ENCODE results near the gene DMRTC2. TPM values are rescaled to one million over a fixed set of nuclear protein-coding genes. Genes with fewer than 3 reads are reported as not detected.

Gene DMRTC2
- total RNA-seq, 1 donor from 2014 or later, result not detected

DNA sequence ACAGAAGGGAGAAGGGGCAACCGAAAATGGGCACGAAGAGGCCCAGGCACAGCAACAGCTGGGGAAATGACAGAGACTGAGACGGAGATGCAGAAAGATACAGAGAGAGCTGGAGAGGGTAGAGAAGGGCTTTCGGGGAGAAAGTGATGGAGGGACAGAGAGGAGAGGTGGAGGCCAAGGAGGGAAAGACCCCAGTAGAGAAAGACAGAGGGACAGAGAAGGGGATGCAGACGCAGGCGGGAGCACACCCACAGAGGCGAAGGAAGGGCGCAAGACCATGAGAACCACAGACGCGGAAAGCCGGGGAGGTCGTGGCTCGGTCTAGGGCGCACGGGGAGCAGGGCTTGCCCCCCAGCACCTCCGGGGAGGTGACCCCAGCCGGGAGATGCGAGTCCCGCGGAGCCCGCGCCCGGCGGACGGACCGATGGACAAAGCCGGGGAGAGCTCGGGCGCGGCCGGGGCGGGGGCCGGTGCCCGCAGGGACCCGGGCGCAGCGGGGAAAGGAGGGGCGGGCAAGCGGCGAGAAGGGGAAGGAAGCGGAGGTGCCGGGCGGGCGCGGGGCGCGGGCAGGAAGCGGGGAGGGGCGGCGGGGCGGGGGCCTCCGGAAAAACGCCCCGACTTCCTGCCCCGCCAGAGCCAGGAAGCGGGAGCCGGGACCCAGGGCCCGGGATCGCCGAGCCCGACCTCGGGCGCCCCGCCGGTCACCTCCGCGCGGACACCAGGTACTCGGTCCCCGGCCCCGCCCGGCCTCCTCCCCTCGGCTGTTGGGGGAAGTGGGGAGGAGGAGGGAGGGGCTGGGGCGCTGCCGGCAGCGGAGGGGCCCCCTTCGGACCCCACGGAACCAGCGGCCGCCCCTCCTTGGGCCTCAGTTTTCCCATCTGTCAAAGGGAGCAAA is 38.0 kb downstream of the DMRTC2 start, which contains the start of gene ARHGEF1:
ARHGEF1 (plus strand) TSS at position 617 of the 895 bp plus-strand sequence. CDS start 4,899 bp downstream, outside the sequence.
- Mint-ChIP-seq H3K36me3 (ENCODE audit: unreplicated experiment) (no peaks in the 10 kb centered on the region), H3K4me3 (ENCODE audit: unreplicated experiment) (peak within 1 kb of the TSS; percentile 98), H3K27me3 (ENCODE audit: unreplicated experiment) (peaks cover 9% of the 10 kb centered on the region), H3K9me3 (ENCODE audit: unreplicated experiment) (peaks cover 5% of the 10 kb centered on the region), H3K27ac (ENCODE audit: unreplicated experiment) (peak within 1 kb of the TSS; percentile 91), H3K4me1 (ENCODE audit: low read depth, unreplicated experiment) (peaks cover 9% of the 10 kb centered on the region)
- TF ChIP-seq CTCF (IDR thresholded peaks at IDR 0.05; ENCODE audit: partially characterized antibody, unreplicated experiment), result no peak
- peak; percentile 44 for DNase-seq

DNA sequence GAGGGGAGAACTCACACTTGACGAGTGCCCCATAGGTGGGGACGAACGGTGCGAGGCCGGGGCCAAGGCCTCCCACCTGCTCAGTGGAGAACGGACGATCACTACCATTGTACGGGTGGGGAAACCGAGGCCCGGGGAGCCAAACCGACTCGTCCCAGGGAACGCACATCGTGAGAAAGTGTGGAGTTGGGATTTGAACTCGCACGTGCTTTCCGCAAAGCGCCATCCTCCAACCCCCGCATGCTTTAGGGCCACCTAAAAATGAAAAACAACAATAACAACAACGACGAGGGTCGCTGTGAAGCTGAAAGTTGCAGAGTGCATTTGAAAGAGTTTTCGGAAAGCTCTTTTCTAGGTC is 38.6 kb downstream of the DMRTC2 start:
- peaks cover 9% of the 10 kb centered on the region for H3K27me3 Mint-ChIP-seq (ENCODE audit: unreplicated experiment)
- TF ChIP-seq CTCF (IDR thresholded peaks at IDR 0.05; ENCODE audit: partially characterized antibody, unreplicated experiment), result no peak
- H3K4me3 Mint-ChIP-seq (ENCODE audit: unreplicated experiment), result peak overlapping the region; percentile 94
- peaks cover 7% of the 10 kb centered on the region for H3K9me3 Mint-ChIP-seq (ENCODE audit: unreplicated experiment)
- H3K27ac Mint-ChIP-seq (ENCODE audit: unreplicated experiment), result peak overlapping the region; percentile 75
- DNase-seq, result no peak
- peaks cover 11% of the 10 kb centered on the region for H3K4me1 Mint-ChIP-seq (ENCODE audit: low read depth, unreplicated experiment)
- no peaks in the 10 kb centered on the region for H3K36me3 Mint-ChIP-seq (ENCODE audit: unreplicated experiment)

DNA sequence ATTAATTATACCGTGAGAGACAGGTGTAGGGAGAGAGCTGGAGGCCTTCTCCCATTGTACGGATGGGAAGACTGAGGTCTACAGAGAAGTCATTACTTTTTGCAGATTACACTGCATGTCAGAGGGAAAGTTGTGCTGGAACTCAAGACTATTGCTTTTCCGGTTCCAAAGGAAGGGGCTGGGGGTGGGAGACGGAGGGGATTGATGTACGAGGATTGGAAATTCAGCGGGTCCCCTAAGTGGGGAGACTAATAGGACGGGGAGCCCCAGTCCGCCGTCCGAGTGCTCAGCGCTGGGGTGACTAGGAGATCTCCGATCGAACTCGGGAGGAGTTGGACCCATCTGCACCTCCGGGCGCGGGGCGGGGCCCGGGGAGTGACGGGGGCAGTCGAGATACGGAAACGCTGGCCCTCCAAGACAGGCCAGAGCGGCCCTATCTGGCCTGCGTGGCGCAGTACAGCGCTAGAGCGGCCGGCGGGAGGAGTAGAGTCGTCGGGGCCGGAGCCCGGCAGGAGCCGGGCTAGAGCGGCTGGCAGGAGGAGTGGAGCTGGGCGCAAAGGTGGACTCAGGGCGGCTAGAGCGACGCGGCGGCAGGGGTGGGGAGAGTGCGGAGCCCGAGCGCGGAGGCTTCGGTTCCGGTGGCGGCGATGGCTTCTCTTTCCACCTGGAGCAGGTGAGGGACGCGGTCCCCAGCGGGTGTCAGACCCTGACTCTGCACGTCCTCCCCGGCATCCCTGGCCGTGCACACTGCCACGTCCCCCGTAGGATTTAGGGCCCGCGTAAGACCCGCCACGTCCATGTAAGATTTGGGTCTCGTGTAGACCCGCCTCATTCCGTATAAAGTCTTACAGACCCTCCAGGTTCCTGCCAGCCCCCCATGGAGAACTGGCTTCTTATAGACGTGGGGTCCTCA is 39.2 kb downstream of the DMRTC2 start:
- H3K27me3 Mint-ChIP-seq (ENCODE audit: unreplicated experiment), result peaks cover 9% of the 10 kb centered on the region
- H3K4me1 Mint-ChIP-seq (ENCODE audit: low read depth, unreplicated experiment), result peaks cover 11% of the 10 kb centered on the region
- peak; percentile 95 for DNase-seq
- TF ChIP-seq CTCF (IDR thresholded peaks at IDR 0.05; ENCODE audit: partially characterized antibody, unreplicated experiment), result no peak
- peak overlapping the region; percentile 94 for H3K4me3 Mint-ChIP-seq (ENCODE audit: unreplicated experiment)
- H3K9me3 Mint-ChIP-seq (ENCODE audit: unreplicated experiment), result peaks cover 8% of the 10 kb centered on the region
- H3K27ac Mint-ChIP-seq (ENCODE audit: unreplicated experiment), result peak overlapping the region; percentile 75
- no peaks in the 10 kb centered on the region for H3K36me3 Mint-ChIP-seq (ENCODE audit: unreplicated experiment)

DNA sequence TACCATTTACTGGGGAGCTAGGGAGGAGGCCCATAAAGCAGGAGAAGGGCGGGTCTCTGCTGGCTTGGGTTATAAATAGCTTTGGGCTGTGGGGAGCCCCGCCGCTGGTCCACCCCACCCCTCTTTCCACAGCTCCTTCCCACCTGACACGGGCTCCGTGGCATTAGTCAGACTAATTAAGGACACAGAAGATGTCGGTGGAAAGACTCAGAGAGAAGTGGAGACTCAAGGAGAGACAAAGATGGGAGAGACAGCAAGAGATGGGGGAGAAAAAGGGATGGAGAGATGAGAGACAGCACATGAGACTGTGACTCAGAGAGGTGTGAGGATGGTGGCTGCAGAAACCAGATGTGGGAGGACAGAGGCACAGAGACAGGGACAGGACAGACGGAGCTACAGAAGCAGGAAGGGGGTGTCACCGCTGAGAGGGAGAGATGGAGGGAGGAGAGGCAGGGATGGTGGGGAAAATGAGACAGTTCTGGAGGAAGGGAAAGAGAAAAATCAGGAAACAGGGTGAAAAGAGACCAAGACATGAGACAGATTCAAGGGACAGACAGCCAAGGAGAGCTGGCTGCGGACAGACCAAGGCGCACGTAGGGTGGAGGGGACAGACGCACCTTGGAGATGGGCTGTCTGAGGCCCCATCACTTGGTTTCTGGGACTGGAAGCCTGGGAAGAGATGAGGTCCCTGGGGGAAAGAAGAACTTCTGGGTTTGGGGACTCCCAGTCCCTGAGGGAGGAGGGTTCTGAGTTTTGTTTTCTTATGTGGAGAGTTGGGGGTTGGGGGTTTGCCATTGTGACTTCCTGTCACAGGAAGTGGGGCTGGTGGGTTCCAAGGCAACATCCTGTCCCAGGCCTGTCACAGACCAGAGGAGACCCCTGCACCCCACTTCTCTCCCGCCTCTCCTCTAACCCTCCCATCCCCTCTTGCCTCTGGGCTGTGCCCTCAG is 42.2 kb downstream of the DMRTC2 start:
- peaks cover 12% of the 10 kb centered on the region for H3K9me3 Mint-ChIP-seq (ENCODE audit: unreplicated experiment)
- no peak for DNase-seq
- peaks cover 15% of the 10 kb centered on the region for H3K4me1 Mint-ChIP-seq (ENCODE audit: low read depth, unreplicated experiment)
- H3K4me3 Mint-ChIP-seq (ENCODE audit: unreplicated experiment), result no peak overlapping the region
- no peak for TF ChIP-seq CTCF (IDR thresholded peaks at IDR 0.05; ENCODE audit: partially characterized antibody, unreplicated experiment)
- H3K27me3 Mint-ChIP-seq (ENCODE audit: unreplicated experiment), result peaks cover 11% of the 10 kb centered on the region
- H3K36me3 Mint-ChIP-seq (ENCODE audit: unreplicated experiment), result peaks cover 4% of the 10 kb centered on the region
- H3K27ac Mint-ChIP-seq (ENCODE audit: unreplicated experiment), result peak overlapping the region; percentile 28

Measured in glutamatergic neuron (in vitro differentiated cells).